ENCODE measurements around the gene ANKS1B. TPM values are rescaled to one million over a fixed set of nuclear protein-coding genes. Genes with fewer than 3 reads are reported as not detected.

Gene ANKS1B
- total and polyA plus RNA-seq, 2 of the 4 experiments (the other 2 are of a cell fraction), result 0.17 to 0.18 TPM

- Histone ChIP-seq H2BK15ac (ENCODE audit: low read depth, low read length) (no peak overlapping the region), H3K4me3 (ENCODE audit: insufficient read depth, low read depth, low read length) (no peak overlapping the region), H3K4me2 (ENCODE audit: low read depth, low read length) (no peak overlapping the region), H3K9me3 (ENCODE audit: control insufficient read depth, insufficient read depth, low read length) (no peaks in the 10 kb centered on the region), H3K18ac (ENCODE audit: low read depth, low read length) (no peak overlapping the region), H4K91ac (ENCODE audit: insufficient read depth, low read depth, low read length) (no peak overlapping the region), H2BK120ac (ENCODE audit: low read depth, low read length) (no peak overlapping the region), H3K36me3 (ENCODE audit: control insufficient read depth, insufficient read depth, low read length) (no peaks in the 10 kb centered on the region), H3K9ac (ENCODE audit: low read depth, low read length) (no peak overlapping the region), H2BK20ac (ENCODE audit: low read depth, low read length) (no peak overlapping the region), H2BK5ac (ENCODE audit: low read depth, low read length, poor library complexity, severe bottlenecking) (no peak overlapping the region), H3K9me1 (ENCODE audit: insufficient read depth, low read length) (no peaks in the 10 kb centered on the region), H3K4ac (ENCODE audit: low read depth, low read length) (no peak overlapping the region), H2AK5ac (ENCODE audit: low read depth, low read length) (no peak overlapping the region), H4K20me1 (ENCODE audit: insufficient read depth, low read length) (no peaks in the 10 kb centered on the region), H4K5ac (ENCODE audit: low read depth, low read length) (no peak overlapping the region), H3K4me1 (ENCODE audit: control insufficient read depth, insufficient read depth, low read length) (no peaks in the 10 kb centered on the region), H3K14ac (replicated peaks; ENCODE audit: low read depth, low read length) (no peak overlapping the region), H2AK9ac (replicated peaks; ENCODE audit: low read depth, low read length, poor library complexity) (no peak overlapping the region), H4K8ac (ENCODE audit: low read depth in 2 of 2, low read length in 2 of 2) (no peak overlapping the region), H3K27ac (ENCODE audit: insufficient read depth, low read length) (no peak overlapping the region), H2AFZ (replicated peaks; ENCODE audit: low read length, poor library complexity) (no peak overlapping the region), H3K79me1 (ENCODE audit: low read depth in 1 of 2, low read length in 2 of 2) (no peaks in the 10 kb centered on the region), H3K56ac (ENCODE audit: extremely low read depth, insufficient read depth, low read length) (no peak overlapping the region), H3K23ac (ENCODE audit: low read depth, low read length) (no peak overlapping the region), H3K27me3 (ENCODE audit: control insufficient read depth, insufficient read depth, low read length) (no peaks in the 10 kb centered on the region)
- ChIA-PET CTCF (no interaction called here), POLR2A (ENCODE audit: unreplicated experiment) (no interaction called here)
- DNase-seq, result no peak
- ATAC-seq (ENCODE audit: low read depth), result no peak
- TF ChIP-seq MAZ (IDR thresholded peaks at IDR 0.05; ENCODE audit: borderline replicate concordance, low read depth, low read length), result no peak
- no peak for TF ChIP-seq RCOR1 (IDR thresholded peaks at IDR 0.05; ENCODE audit: insufficient replicate concordance, low read length)
- TF ChIP-seq RFX5 (IDR thresholded peaks at IDR 0.05; ENCODE audit: low read depth, low read length), result no peak
- no peak for TF ChIP-seq POLR2A (IDR thresholded peaks at IDR 0.05; ENCODE audit: low read depth, low read length)
- no peak for TF ChIP-seq CTCF (conservative IDR thresholded peaks at IDR 0.05; ENCODE audit: low read depth, low read length)
- TF ChIP-seq USF2 (IDR thresholded peaks at IDR 0.05; ENCODE audit: low read depth, low read length), result no peak
- TF ChIP-seq RAD21 (IDR thresholded peaks at IDR 0.05; ENCODE audit: low read length), result no peak
- no peak for TF ChIP-seq CHD1 (IDR thresholded peaks at IDR 0.05; ENCODE audit: low read depth, low read length)
- dilution Hi-C loops (cut with HindIII; ENCODE audit: low sequenced_read_pairs, unreplicated experiment) (no loop called here), in situ Hi-C loops (cut with MboI; ENCODE audit: low sequenced_read_pairs) (no loop called here), intact Hi-C loops (cut with micrococcal nuclease) (no loop called here)
- WGBS, 2 experiments (ENCODE audit: extremely low coverage in 2 of 2, insufficient read length in 1 of 2), result no CpG with 5 or more reads among the region's 5 CpGs
- no TSS peak for BruUV-seq (replicated peaks)
These were observed 897.5 kb downstream of the ANKS1B start for GRCh38 chr12:99087278-99087677.

All from IMR-90 (cell line).